GM21576 (cell line): ENCODE results near the gene IL1RAPL1.

ENCODE experiments used
- ATAC-seq: cut with Tn5 transposase; IDR thresholded peaks from one replicate; pipeline ENCODE4 v1.9.1; 2021; ENCODE audit warnings: mild to moderate bottlenecking, moderate library complexity; ENCODE audit not compliant: unreplicated experiment

Gene IL1RAPL1

DNA sequence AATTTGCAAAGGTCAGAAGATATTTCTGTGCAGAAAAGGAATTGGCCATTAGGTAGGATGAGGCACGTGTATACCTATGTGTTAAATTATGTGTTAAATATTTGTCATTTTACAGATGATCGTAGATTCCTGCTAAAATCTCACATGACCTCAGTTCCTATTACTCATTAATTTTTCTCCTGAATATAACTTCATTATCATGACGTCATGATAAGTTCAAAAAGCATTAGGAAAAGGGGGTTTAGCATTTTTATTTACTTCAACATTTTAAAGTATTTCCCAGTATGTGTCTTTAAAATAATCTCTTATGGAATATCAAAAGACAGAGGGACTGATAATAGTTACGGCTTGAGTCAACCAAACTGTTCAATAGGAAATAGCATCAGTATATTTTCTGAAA lies 372.8 kb downstream of the IL1RAPL1 start:
- ATAC-seq = no peak

DNA sequence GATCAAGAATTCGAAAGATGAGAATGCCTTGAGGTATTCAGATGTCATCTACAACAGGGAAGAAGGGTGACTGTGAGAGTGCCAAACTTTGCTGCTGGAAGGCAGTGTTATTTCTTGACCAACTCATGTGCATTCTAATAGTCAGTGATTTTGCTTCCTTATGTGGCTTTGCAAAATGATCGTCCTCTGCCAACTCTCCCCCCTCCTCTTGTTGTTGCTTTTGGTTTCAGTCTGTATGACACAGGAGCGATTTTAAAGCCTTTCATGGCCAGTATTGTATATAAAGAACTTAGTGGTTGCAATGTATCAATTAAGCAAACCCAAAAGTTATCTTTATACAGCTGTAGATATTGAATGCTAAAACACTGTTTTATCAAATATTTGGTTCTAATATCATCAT lies 379.1 kb downstream of the IL1RAPL1 start:
- ATAC-seq = no peak

DNA sequence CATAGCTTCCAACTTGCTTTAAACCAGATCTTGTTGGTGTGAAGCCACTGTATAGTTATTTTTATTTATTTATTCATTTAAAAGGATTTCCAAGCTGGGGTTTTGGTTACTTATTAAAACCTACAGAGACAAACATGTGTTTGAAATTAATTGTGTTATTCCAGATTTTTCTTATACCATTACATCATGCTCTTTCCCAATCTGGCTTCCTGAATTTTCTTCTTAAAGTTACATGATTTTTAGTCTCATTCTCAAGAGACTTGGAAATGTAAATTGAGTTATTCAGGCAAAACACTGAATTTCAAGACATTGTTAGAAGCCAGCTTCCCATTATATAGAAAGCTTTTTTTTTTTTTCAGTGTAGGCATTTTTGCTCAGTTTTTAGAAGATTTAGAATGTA lies 381.9 kb downstream of the IL1RAPL1 start:
- ATAC-seq = no peak

DNA sequence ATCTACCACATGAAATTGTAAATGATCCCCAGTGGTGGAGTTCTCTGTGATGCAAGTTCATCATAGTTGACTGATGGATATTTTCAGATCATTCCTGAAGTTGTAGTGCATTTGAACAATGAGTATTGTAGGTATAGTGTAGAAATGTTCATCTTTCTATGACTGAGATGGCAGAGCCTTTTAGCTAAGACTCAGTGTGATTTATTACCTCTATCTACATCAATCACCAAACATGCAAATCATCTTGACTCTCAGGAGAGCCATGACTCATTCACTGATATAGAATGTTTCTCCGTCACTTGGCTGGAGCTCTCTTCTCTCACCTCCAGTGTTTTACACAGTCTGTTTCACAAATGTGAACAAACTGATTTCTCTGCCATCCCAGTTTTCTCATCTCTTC lies 392.6 kb downstream of the IL1RAPL1 start:
- ATAC-seq = no peak

DNA sequence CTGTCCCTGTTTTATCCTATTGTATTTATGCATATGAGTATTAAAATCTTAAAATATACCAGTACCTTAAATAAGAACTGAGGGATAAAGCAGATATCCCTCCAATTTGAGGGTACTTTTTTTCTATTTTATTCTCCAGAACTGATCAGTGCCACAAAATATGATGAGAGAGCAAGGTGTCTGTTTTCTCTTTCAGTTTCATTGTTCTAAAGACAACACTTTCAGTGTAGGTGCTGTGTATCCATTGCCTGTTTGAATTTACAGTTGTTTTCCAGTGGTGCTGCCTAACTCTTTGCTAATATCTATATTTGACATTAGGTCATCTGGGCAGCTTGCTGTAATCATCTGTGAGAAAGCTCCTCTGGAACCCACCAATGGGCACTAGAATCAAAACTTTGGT lies 394.7 kb downstream of the IL1RAPL1 start:
- no peak for ATAC-seq

DNA sequence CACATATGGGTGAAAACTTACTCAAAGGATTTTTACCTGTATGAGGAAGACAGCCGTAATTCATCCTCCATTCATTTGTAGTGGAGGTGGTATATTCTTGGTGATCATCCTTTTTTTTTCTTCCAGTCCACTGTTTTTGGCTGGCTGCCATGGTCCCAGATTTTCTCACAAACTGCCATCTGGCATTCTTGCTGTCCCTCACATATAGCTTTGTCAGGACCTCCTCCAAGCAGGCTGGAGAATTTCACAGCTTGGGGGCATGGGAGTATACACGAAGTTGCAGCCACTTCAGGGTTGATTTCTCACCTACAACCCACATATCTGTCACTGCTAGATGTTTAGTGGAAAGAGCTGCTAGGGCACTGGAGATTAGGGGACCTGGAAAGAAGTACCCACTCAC lies 401.0 kb downstream of the IL1RAPL1 start:
- ATAC-seq = no peak

DNA sequence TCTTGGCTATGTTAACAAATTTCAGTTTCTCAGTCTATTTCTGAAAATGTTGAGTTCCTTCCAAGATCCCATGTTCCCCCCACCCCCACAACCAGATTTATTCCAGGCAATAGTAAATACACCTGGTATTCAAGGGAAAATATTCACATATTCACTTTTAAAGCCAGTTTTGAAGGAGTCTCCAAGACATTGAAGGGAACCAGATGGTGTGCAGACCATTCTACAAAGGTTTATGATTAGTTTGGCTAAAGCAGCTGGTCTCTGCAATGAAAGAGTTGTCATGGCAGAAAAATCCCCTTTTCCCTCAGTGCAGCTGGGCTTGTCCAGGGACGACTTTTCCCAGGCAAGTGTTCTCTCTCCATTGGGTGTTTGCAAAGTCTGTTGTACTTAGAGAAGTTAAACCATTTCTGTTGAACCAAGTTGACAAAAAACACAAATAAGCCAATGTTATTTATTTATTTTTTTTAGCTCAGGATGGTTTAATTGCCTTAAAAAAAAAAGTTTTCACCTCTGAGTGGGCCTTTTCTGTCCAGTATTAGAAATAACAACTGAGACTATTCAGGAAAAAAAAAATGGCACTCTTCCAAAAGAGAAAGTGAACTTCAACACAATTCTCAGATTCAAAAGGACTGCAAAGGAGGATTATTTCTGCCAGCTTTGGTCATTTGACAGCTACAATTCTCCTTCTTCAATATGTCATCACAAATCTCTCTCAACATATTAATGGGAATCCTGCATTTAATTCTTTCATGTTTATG lies 410.6 kb downstream of the IL1RAPL1 start:
- no peak for ATAC-seq

DNA sequence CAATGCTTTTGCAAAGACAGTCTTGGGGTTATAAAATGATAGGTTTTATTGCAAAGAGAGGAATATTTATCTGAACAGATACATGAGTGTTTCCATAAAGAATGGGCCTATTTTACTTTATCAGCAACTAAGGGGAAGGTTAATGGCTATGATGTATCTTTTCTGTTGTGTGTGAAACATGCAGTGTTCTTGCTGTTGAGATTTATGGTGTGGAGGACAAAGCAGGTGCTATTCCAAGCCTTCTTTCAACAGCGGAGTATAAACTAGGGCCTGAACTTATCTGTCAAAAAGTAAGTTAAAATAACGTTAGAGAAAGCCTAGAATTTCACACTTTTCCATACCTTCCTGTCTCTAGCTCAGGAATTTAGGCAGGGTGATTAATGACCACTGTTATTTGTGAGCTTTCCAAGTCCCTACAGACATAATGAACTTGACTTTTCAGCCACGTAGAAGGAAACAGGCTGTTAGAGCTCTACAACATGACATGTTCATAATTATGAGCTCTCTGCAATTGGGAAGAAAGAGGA lies 411.4 kb downstream of the IL1RAPL1 start:
- ATAC-seq = no peak

DNA sequence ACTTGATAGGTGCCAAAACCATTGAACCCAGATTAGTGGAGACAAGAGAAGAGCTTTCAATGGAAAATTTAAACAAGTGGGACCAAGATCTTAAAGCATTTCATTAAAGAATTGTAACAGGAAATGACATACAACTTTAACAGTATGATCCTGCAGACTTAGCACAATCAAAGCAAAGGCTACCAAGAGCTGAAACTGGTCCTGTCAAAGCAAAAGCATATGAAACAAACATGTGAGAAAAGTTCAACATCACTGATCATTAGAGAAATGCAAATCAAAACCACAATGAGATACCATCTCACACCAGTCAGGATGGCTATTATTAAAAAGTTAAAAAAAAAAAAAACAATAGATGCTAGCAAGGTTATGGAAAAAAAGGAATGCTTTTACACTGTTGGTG lies 425.6 kb downstream of the IL1RAPL1 start:
- no peak for ATAC-seq

DNA sequence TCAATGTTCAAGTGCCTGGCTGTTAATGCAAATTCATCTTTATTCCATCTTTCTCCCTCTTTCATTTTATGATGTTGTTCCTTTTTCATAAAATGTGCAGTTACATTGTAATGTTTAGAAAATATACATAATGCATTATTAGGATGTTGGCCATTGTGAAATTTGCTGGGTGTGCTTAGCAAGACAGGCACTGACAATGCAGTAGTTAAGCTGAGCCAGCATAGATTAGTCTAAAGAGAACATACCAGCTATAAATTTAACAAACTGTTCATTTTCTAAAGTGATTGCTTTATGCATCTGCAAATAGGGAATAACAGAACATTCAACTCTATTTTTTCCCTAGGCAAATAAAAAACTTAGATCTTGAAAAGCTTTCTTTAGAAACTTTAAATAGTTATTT lies 436.0 kb downstream of the IL1RAPL1 start:
- ATAC-seq = no peak

DNA sequence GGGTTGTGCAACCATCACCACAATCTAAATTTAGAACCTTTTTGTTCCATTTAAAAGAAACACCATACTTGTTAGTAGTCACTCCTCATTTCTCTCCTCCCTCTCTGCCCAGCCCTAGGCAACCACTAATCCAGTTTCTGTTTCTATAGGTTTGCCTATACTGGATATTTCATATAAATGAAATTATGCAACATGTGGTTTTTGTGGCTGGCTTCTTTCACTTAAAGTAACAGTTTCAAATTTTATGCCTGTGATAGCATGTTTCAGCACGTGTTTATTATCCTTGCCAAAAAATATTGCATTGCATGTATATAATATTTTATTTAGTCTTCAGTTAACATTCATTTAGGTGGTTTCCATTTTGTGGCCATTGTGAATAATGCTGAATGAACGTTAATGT lies 437.6 kb downstream of the IL1RAPL1 start:
- no peak for ATAC-seq

DNA sequence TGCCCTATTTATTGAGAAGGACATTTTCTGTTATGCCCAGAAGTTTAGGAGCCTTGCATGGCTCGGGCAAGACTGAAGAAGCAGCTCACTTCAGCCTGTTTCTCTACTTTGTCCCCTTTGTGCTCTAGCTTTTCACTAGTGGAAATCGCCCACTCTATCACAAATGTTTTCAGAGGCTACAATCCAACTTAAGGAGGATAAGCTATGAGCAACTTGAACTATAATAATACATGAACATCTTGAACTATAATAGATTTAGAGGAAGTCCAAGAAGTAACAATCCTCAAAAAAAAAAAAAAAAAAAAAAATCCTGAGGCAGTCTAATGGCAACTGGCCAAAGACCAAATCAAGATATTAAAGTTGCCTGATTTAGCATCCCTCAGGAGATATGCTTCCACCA lies 452.3 kb downstream of the IL1RAPL1 start:
- no peak for ATAC-seq

DNA sequence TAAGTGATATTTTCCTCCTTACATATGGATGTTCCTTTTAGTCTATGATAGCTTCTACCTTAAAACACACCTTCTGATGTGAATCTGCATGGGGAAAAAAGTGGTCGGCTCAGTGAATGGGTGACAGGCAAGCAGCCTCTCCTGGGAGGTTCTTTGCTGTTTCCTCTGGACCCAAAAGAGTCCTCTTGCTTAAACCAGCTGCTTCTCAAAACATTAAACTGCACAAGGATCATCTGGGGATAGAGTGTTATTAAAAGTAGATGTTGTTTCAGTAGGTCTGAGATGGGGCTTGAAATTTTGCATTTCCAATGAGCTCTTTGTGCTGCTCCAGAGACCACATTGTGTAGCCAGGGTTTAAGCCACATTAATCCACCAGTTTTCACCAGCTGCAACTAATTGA lies 452.9 kb downstream of the IL1RAPL1 start:
- no peak for ATAC-seq

DNA sequence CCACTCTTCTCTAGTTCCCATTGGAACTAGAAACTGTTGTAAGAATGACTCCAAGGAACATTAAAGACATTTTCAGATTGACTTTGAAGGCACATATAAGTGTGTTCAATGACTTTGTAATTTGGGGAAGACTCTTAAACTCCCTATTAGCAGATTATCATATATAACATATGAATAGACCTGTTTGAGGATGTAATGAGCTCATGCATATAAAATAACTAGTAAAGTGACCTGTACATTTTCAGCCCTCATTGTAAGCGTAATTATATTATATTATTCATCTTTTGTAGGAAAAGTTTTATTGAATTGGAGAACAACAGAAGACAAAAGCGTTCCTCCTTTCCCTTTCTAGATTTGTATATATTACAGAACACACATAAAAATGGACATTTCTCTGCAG lies 455.1 kb downstream of the IL1RAPL1 start:
- no peak for ATAC-seq

DNA sequence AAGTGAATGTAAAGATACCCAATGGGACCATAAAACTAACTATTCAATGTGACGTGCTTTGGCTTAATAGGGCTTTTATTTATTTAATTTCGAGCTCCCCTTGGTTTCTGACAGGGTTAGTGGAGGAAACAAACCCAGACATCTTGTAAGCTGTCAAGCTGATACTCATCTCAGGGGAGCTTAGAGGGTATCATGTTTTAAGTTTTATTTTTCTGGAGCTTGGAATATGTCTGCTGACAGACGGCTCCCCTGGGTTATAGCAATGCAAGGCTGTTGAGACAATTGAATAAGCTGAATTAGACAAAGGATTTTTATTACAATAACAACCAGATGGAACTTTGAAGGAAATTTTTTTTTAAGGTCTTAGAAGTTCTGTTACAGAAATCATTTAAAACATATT lies 456.5 kb downstream of the IL1RAPL1 start:
- ATAC-seq = no peak

DNA sequence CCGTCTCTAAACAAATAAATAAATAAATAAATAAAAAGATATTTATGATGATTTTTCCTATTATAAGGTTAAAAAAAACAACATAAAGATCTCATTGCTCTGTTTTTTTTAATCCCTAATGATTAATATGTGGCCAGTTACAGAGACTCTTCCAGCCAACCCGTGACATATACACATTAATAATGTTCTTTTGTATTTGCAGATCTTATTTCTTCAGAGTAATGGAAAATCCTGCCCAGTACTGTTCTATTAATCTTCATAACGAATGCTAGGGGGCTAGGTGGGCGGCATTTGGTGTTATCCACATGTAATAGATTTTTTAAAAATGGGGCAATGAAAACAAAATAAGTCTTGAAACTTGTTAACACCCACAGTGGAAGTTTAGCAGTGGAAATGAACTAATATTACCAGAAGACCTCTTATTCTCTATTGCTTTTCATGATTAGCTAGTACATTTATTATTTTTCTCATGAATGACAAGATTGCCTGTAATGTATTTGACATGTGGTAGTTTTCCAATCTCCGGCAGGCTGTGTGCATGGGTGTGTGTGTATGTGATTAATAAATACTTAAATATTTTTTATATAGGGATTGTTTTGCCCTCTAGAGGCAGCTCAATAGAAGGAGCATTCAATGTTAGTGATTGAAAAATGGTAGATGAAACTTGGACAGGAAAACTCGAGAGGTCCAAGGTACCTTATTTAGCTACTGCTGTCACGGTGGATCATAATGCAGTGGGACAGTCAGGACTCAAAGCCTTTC lies 457.4 kb downstream of the IL1RAPL1 start:
- no peak for ATAC-seq

DNA sequence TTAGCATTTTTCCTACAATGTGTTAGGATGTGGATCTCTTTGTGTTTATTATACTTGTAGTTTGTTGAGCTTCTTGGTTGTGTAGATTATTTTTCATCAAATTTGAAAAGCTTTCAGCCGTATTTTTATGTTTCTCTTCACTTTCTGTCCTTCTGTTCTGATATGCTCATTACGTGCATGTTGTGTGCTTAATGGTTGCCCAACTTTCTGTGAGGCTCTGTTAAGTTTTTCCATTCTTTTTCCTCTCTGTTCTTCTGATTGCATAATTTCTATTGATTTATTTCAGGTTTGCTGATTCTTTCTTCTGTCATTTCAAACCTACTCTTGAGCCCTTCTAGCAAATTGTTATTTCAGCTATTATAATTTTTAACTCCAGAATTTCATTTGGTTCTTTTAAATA lies 478.2 kb downstream of the IL1RAPL1 start:
- ATAC-seq = no peak

DNA sequence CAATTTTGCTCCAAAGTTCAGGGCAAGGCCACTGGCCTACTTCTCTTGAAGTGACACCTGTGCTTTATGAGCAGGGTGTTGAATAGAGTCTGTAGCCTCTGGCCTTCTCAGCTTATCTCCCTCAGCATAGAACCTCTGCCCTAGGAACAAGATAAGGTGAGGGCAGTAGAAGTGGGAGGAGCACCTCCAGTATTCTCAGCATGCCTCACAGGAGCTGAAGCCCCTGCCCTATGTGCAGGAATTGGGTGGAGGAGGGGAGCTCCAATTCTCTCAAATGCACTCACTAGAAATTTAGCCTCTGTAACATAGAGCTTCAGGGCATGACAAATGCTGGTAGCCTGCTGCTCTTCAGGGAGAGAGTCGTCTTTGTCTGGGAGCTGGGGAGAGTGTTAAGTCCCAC lies 479.3 kb downstream of the IL1RAPL1 start:
- no peak for ATAC-seq

DNA sequence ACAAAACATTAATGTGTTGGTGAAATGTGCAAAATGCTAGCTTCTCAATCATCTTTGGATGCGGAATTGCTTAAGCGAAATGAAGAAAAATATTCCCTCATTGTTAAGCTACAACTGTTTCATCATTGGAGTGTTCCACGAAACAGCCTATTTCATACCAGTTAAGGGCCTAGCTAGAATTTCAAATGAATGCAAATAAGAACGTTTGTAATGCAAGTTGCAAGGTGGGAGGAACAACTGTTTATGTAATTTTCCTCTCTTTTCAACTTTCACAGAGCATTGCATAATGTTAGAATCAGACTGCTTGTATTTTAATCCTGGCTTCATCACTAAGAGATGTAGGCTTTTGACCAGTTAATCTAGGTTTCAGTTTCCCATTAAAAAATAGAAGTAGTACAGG lies 480.1 kb downstream of the IL1RAPL1 start:
- no peak for ATAC-seq

DNA sequence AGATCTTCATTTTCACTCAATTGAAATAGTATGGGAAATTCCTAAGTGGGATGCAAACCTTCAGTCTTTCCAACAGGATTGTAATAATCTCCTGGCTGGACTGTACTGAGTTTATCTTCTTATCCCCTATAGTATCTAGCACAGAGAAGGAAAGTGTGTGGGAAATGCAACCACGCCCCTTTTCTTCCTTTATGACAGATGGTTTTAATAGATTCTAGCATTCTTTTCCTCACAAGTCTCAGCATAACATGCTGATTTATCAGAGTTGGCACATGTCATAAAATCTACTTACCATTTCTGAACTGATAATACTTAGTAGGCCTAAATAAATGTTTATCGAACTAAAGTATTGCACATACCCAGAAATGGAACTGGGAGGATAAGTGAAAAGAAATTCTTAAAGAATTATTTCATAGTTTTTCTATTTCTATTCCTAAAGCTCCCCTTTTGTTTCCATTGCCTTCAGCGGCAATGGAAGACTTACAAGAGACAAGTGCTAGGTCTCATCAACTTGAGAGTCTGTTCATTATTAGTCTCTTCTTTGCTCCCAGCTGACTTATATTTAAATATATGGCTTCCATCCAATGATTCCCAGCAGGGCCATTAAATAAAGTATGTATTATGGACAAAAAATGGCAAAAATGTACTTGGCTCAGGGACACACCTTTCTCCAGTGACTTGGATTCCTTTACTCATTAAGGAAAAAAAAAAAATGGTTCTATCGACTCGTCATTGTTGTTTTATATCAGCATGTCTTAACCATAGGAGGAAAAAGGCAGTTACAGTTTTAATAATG lies 484.5 kb downstream of the IL1RAPL1 start:
- no peak for ATAC-seq

DNA sequence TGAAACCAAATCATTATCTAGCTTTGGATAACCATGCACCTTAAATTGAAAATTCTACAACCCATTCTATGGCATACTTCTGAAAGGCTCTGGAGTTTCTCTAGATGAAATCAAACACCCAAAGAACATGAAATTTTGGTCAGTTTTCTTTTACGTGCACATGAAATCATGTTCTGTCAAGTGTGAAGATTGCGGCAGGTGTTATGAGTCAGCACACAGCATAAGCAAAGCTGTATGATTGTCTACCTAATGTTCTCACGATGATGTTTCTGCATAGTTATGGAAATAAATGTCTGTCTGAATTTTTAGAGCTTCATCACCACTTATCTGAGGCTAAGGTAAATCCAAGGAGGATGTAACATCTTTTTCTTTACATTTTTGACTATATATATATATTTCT lies 495.3 kb downstream of the IL1RAPL1 start:
- no peak for ATAC-seq

DNA sequence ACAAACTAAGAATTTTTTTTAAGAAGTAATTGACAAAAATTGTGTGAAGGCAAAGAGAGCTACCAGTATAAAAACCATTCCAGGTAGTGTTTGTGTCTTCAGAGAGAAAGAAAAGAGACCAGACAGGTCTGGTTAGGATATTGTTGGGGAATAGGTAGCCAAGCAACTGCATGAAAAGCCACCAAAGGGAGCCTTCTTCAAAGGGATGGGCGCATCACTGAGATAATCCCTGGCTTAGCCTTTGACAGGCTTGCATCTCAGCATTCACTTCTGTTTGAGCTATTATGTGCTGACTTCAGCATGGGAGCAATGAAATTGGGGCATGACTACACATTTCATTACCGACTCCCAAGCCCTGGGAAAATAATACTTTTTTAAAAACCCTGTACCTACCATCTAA lies 496.6 kb downstream of the IL1RAPL1 start:
- no peak for ATAC-seq
